ENCODE results near the gene EYA2.

Gene EYA2

GRCh38 chr20:46963196-46963529, 68.5 kb downstream of the EYA2 start:
- H3K27ac ChIP-seq (ENCODE audit: low read depth in 2 of 2, low read length in 2 of 2), result no peak overlapping the region
- H3K4me1 ChIP-seq (ENCODE audit: control insufficient read depth in 2 of 2, insufficient read depth in 2 of 2, low read length in 2 of 2), result no peaks in the 10 kb centered on the region
- H3K27me3 ChIP-seq (ENCODE audit: control insufficient read depth in 2 of 2, insufficient read depth in 2 of 2, low read length in 2 of 2), result no peaks in the 10 kb centered on the region
- no peak overlapping the region for H3K9ac ChIP-seq (ENCODE audit: low read depth in 1 of 2, low read length in 2 of 2)
- no peaks in the 10 kb centered on the region for H3K9me3 ChIP-seq (ENCODE audit: control insufficient read depth in 2 of 2, low read length in 2 of 2)
- H3K4me3 ChIP-seq (ENCODE audit: low read length in 2 of 2), result no peak overlapping the region
- H3K36me3 ChIP-seq (ENCODE audit: control insufficient read depth in 2 of 2, insufficient read depth in 2 of 2, low read length in 2 of 2), result no peaks in the 10 kb centered on the region

- no peaks in the 10 kb centered on the region for H3K9me3 ChIP-seq (ENCODE audit: control insufficient read depth in 2 of 2, low read length in 2 of 2)
- H3K4me3 ChIP-seq (ENCODE audit: low read length in 2 of 2), result no peak overlapping the region
- no peak overlapping the region for H3K27ac ChIP-seq (ENCODE audit: low read depth in 2 of 2, low read length in 2 of 2)
- H3K9ac ChIP-seq (ENCODE audit: low read depth in 1 of 2, low read length in 2 of 2), result no peak overlapping the region
- no peaks in the 10 kb centered on the region for H3K36me3 ChIP-seq (ENCODE audit: control insufficient read depth in 2 of 2, insufficient read depth in 2 of 2, low read length in 2 of 2)
- no peaks in the 10 kb centered on the region for H3K4me1 ChIP-seq (ENCODE audit: control insufficient read depth in 2 of 2, insufficient read depth in 2 of 2, low read length in 2 of 2)
- no peaks in the 10 kb centered on the region for H3K27me3 ChIP-seq (ENCODE audit: control insufficient read depth in 2 of 2, insufficient read depth in 2 of 2, low read length in 2 of 2)
Measured at GRCh38 chr20:46963758-46964617, 69.3 kb downstream of the EYA2 start.

GRCh38 chr20:46964618-46965455, 70.2 kb downstream of the EYA2 start:
- H3K4me1 ChIP-seq (ENCODE audit: control insufficient read depth in 2 of 2, insufficient read depth in 2 of 2, low read length in 2 of 2), result no peaks in the 10 kb centered on the region
- H3K27me3 ChIP-seq (ENCODE audit: control insufficient read depth in 2 of 2, insufficient read depth in 2 of 2, low read length in 2 of 2), result no peaks in the 10 kb centered on the region
- no peak overlapping the region for H3K27ac ChIP-seq (ENCODE audit: low read depth in 2 of 2, low read length in 2 of 2)
- H3K4me3 ChIP-seq (ENCODE audit: low read length in 2 of 2), result no peak overlapping the region
- no peak overlapping the region for H3K9ac ChIP-seq (ENCODE audit: low read depth in 1 of 2, low read length in 2 of 2)
- no peaks in the 10 kb centered on the region for H3K36me3 ChIP-seq (ENCODE audit: control insufficient read depth in 2 of 2, insufficient read depth in 2 of 2, low read length in 2 of 2)
- H3K9me3 ChIP-seq (ENCODE audit: control insufficient read depth in 2 of 2, low read length in 2 of 2), result no peaks in the 10 kb centered on the region

GRCh38 chr20:46965477-46965876, 70.8 kb downstream of the EYA2 start:
- Histone ChIP-seq H3K9ac (ENCODE audit: low read depth in 1 of 2, low read length in 2 of 2) (no peak overlapping the region), H3K9me3 (ENCODE audit: control insufficient read depth in 2 of 2, low read length in 2 of 2) (no peaks in the 10 kb centered on the region), H3K27me3 (ENCODE audit: control insufficient read depth in 2 of 2, insufficient read depth in 2 of 2, low read length in 2 of 2) (no peaks in the 10 kb centered on the region), H3K36me3 (ENCODE audit: control insufficient read depth in 2 of 2, insufficient read depth in 2 of 2, low read length in 2 of 2) (no peaks in the 10 kb centered on the region), H3K4me3 (ENCODE audit: low read length in 2 of 2) (no peak overlapping the region), H3K4me1 (ENCODE audit: control insufficient read depth in 2 of 2, insufficient read depth in 2 of 2, low read length in 2 of 2) (no peaks in the 10 kb centered on the region), H3K27ac (ENCODE audit: low read depth in 2 of 2, low read length in 2 of 2) (no peak overlapping the region)

- no peak overlapping the region for H3K27ac ChIP-seq (ENCODE audit: low read depth in 2 of 2, low read length in 2 of 2)
- H3K4me3 ChIP-seq (ENCODE audit: low read length in 2 of 2), result no peak overlapping the region
- H3K9me3 ChIP-seq (ENCODE audit: control insufficient read depth in 2 of 2, low read length in 2 of 2), result no peaks in the 10 kb centered on the region
- no peak overlapping the region for H3K9ac ChIP-seq (ENCODE audit: low read depth in 1 of 2, low read length in 2 of 2)
- no peaks in the 10 kb centered on the region for H3K36me3 ChIP-seq (ENCODE audit: control insufficient read depth in 2 of 2, insufficient read depth in 2 of 2, low read length in 2 of 2)
- H3K4me1 ChIP-seq (ENCODE audit: control insufficient read depth in 2 of 2, insufficient read depth in 2 of 2, low read length in 2 of 2), result no peaks in the 10 kb centered on the region
- no peaks in the 10 kb centered on the region for H3K27me3 ChIP-seq (ENCODE audit: control insufficient read depth in 2 of 2, insufficient read depth in 2 of 2, low read length in 2 of 2)
Measured at GRCh38 chr20:46967646-46968045, 73.0 kb downstream of the EYA2 start.

GRCh38 chr20:46970937-46971630, 76.4 kb downstream of the EYA2 start:
- Histone ChIP-seq H3K9me3 (ENCODE audit: control insufficient read depth in 2 of 2, low read length in 2 of 2) (no peaks in the 10 kb centered on the region), H3K4me3 (ENCODE audit: low read length in 2 of 2) (no peak overlapping the region), H3K9ac (ENCODE audit: low read depth in 1 of 2, low read length in 2 of 2) (no peak overlapping the region), H3K27ac (ENCODE audit: low read depth in 2 of 2, low read length in 2 of 2) (no peak overlapping the region), H3K4me1 (ENCODE audit: control insufficient read depth in 2 of 2, insufficient read depth in 2 of 2, low read length in 2 of 2) (no peaks in the 10 kb centered on the region), H3K27me3 (ENCODE audit: control insufficient read depth in 2 of 2, insufficient read depth in 2 of 2, low read length in 2 of 2) (no peaks in the 10 kb centered on the region), H3K36me3 (ENCODE audit: control insufficient read depth in 2 of 2, insufficient read depth in 2 of 2, low read length in 2 of 2) (no peaks in the 10 kb centered on the region)

- Histone ChIP-seq H3K9ac (ENCODE audit: low read depth in 1 of 2, low read length in 2 of 2) (no peak overlapping the region), H3K36me3 (ENCODE audit: control insufficient read depth in 2 of 2, insufficient read depth in 2 of 2, low read length in 2 of 2) (peaks cover 0 to 2% of the 10 kb centered on the region in 2 donors), H3K4me1 (ENCODE audit: control insufficient read depth in 2 of 2, insufficient read depth in 2 of 2, low read length in 2 of 2) (no peaks in the 10 kb centered on the region), H3K27ac (ENCODE audit: low read depth in 2 of 2, low read length in 2 of 2) (no peak overlapping the region), H3K4me3 (ENCODE audit: low read length in 2 of 2) (no peak overlapping the region), H3K27me3 (ENCODE audit: control insufficient read depth in 2 of 2, insufficient read depth in 2 of 2, low read length in 2 of 2) (no peaks in the 10 kb centered on the region), H3K9me3 (ENCODE audit: control insufficient read depth in 2 of 2, low read length in 2 of 2) (no peaks in the 10 kb centered on the region)
Measured at GRCh38 chr20:46973766-46974165, 79.1 kb downstream of the EYA2 start.

- no peaks in the 10 kb centered on the region for H3K9me3 ChIP-seq (ENCODE audit: control insufficient read depth in 2 of 2, low read length in 2 of 2)
- no peaks in the 10 kb centered on the region for H3K27me3 ChIP-seq (ENCODE audit: control insufficient read depth in 2 of 2, insufficient read depth in 2 of 2, low read length in 2 of 2)
- H3K4me1 ChIP-seq (ENCODE audit: control insufficient read depth in 2 of 2, insufficient read depth in 2 of 2, low read length in 2 of 2), result no peaks in the 10 kb centered on the region
- no peak overlapping the region for H3K9ac ChIP-seq (ENCODE audit: low read depth in 1 of 2, low read length in 2 of 2)
- no peak overlapping the region for H3K4me3 ChIP-seq (ENCODE audit: low read length in 2 of 2)
- no peak overlapping the region for H3K27ac ChIP-seq (ENCODE audit: low read depth in 2 of 2, low read length in 2 of 2)
- H3K36me3 ChIP-seq (ENCODE audit: control insufficient read depth in 2 of 2, insufficient read depth in 2 of 2, low read length in 2 of 2), result peaks cover 0 to 2% of the 10 kb centered on the region in 2 donors
Measured at GRCh38 chr20:46974669-46975434, 80.2 kb downstream of the EYA2 start.

GRCh38 chr20:46975976-46976375, 81.3 kb downstream of the EYA2 start:
- Histone ChIP-seq H3K4me1 (ENCODE audit: control insufficient read depth in 2 of 2, insufficient read depth in 2 of 2, low read length in 2 of 2) (no peaks in the 10 kb centered on the region), H3K9me3 (ENCODE audit: control insufficient read depth in 2 of 2, low read length in 2 of 2) (no peaks in the 10 kb centered on the region), H3K36me3 (ENCODE audit: control insufficient read depth in 2 of 2, insufficient read depth in 2 of 2, low read length in 2 of 2) (peaks cover 0 to 2% of the 10 kb centered on the region in 2 donors), H3K27me3 (ENCODE audit: control insufficient read depth in 2 of 2, insufficient read depth in 2 of 2, low read length in 2 of 2) (no peaks in the 10 kb centered on the region), H3K9ac (ENCODE audit: low read depth in 1 of 2, low read length in 2 of 2) (no peak overlapping the region), H3K27ac (ENCODE audit: low read depth in 2 of 2, low read length in 2 of 2) (no peak overlapping the region), H3K4me3 (ENCODE audit: low read length in 2 of 2) (no peak overlapping the region)

Data from mucosa of rectum (tissue), 2 donors.